SJCRH30 (cell line): ENCODE measurements around the gene ISG15. TPM values are rescaled to one million over a fixed set of nuclear protein-coding genes. Genes with fewer than 3 reads are reported as not detected.
A peak's percentile ranks its signal among the peaks of the same experiment; 100 is the strongest.
"Not testable (repeated sequence)": the region's sequence is repeated elsewhere in the genome, so short reads cannot be mapped to it uniquely, and the experiment has no call there.

Source experiments
- DNase-seq, 2 experiments: peaks; one replicate each; pipeline ENCODE4 v3.0.0-alpha.2; 2015 to 2020
- H3K27ac ChIP-seq: fragments of 250-450 bp; sonication (Bioruptor Pico); 2 replicates; pipeline ENCODE4 v1.5.1; 2020; ENCODE audit warnings: mild to moderate bottlenecking, moderate library complexity
- H3K27me3 ChIP-seq: fragments of 250-450 bp; sonication (Bioruptor Pico); 2 replicates; pipeline ENCODE4 v1.5.1; 2020; ENCODE audit warnings: mild to moderate bottlenecking, moderate library complexity
- H3K36me3 ChIP-seq: fragments of 250-450 bp; sonication (Bioruptor Pico); 2 replicates; pipeline ENCODE4 v1.5.1; 2020; ENCODE audit warnings: mild to moderate bottlenecking, moderate library complexity
- H3K4me1 ChIP-seq: fragments of 250-450 bp; sonication (Bioruptor Pico); 2 replicates; pipeline ENCODE4 v1.5.1; 2020; ENCODE audit warnings: mild to moderate bottlenecking, moderate library complexity
- H3K4me3 ChIP-seq: fragments of 250-450 bp; sonication (Bioruptor Pico); 2 replicates; pipeline ENCODE4 v1.5.1; 2020; ENCODE audit warnings: mild to moderate bottlenecking, moderate library complexity
- H3K9me3 ChIP-seq: fragments of 250-450 bp; sonication (Bioruptor Pico); replicated peaks from 2 replicates; pipeline ENCODE4 v1.5.1; 2020; ENCODE audit warnings: mild to moderate bottlenecking, moderate library complexity
- total RNA-seq: library from RNA; depleted of rRNA; stranded (reverse); fragments of >200 nt; shearing (Covaris generic); gene quantifications from 2 replicates; pipeline ENCODE4 v1.2.3, GENCODE V29; 2014

Gene ISG15
- total RNA-seq, 1 experiment from 2014 or later, result 5.1 TPM

- Histone ChIP-seq H3K4me1 (peaks cover 2% of the 10 kb centered on the region; the same call in 1 of the 2 replicates), H3K27me3 (peaks cover 3% of the 10 kb centered on the region; the same call in 1 of the 2 replicates), H3K4me3 (no peak overlapping the region), H3K36me3 (no peaks in the 10 kb centered on the region), H3K9me3 (no peaks in the 10 kb centered on the region), H3K27ac (no peak overlapping the region)
- no peak for DNase-seq
These were observed 40.4 kb upstream of the ISG15 start for GRCh38 chr1:972726-973458.

GRCh38 chr1:973459-974292 is 39.6 kb upstream of the ISG15 start:
- Histone ChIP-seq H3K27ac (no peak overlapping the region), H3K9me3 (0 out of 2 replicates have a peak, but pooled peaks cover 3% of the 10 kb centered on the region), H3K27me3 (peaks cover 3% of the 10 kb centered on the region; the same call in 1 of the 2 replicates)

GRCh38 chr1:974293-974640 is 39.0 kb upstream of the ISG15 start:
- peaks cover 2% of the 10 kb centered on the region; the same call in 1 of the 2 replicates for H3K4me1 ChIP-seq
- no peak overlapping the region for H3K4me3 ChIP-seq
- 0 out of 2 replicates have a peak, but pooled peaks cover 3% of the 10 kb centered on the region for H3K9me3 ChIP-seq
- no peaks in the 10 kb centered on the region for H3K36me3 ChIP-seq
- DNase-seq, result no peak
- H3K27ac ChIP-seq, result no peak overlapping the region
- H3K27me3 ChIP-seq, result peaks cover 3% of the 10 kb centered on the region; the same call in 1 of the 2 replicates

More at GRCh38 chr1:973459-974292, 39.6 kb upstream of the ISG15 start:
- Histone ChIP-seq H3K4me1 (peaks cover 2% of the 10 kb centered on the region; the same call in 1 of the 2 replicates), H3K4me3 (no peak overlapping the region), H3K36me3 (no peaks in the 10 kb centered on the region)
- DNase-seq, result no peak

DNA sequence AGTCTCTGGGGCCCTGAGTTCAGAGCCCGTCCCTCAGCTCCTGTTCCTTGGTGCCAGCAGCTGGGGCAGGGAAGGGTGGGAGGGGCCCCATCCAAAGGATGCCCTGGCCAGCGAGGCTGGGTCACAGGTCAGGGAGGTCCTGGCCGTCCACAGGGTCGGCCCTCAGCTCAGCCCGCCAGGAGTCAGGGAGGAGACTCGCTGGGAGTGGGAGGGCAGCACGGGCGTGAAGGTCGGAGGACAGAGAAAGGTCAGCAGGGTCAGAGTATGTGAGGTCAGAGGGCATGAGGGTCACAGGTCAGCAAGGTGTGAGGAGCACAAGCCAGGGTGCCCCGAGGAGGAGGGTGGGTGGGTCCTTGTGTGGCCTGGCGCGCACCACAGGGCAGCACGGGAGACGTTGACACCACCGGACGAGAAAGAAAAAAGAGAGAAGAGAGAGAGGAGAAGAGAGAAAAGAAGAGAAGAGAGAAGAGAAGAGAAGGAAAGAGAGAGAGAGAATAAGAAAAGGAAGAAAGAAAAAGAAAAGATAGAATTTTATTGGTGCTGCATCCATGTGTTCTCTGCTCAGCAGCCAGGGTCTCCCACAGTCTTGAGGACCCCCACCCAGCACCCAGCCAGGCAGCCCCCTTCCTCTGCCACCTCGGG is 38.5 kb upstream of the ISG15 start:
- Histone ChIP-seq H3K4me3 (no peak overlapping the region), H3K9me3 (0 out of 2 replicates have a peak, but pooled peaks cover 3% of the 10 kb centered on the region), H3K36me3 (no peaks in the 10 kb centered on the region), H3K27ac (no peak overlapping the region), H3K4me1 (peaks cover 2% of the 10 kb centered on the region; the same call in 1 of the 2 replicates), H3K27me3 (peaks cover 3% of the 10 kb centered on the region; the same call in 1 of the 2 replicates)
- no peak for DNase-seq

DNA sequence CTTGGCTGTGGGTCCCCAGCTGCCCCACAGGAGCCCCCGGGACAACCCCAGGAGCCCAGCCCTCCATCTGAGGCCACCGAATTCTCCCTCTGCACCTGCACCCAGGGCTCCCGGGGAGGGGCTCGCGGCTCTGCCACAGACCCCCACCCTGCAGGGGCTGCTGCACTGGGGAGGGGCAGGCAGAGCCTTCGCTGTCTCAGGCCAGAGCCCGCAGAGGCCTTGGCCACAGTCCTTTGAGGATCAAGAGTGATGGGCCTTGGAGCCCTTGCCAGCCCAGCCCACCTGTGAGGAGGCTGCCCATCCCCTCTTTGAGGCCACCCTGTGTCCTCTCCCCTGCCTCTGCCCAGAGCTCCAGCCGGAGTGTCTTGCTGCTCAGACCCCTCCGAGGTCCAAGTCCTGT is 37.9 kb upstream of the ISG15 start:
- Histone ChIP-seq H3K4me1 (peaks cover 2% of the 10 kb centered on the region; the same call in 1 of the 2 replicates), H3K4me3 (no peak overlapping the region), H3K36me3 (no peaks in the 10 kb centered on the region), H3K27ac (no peak overlapping the region), H3K9me3 (0 out of 2 replicates have a peak, but pooled peaks cover 3% of the 10 kb centered on the region), H3K27me3 (peaks cover 3% of the 10 kb centered on the region; the same call in 1 of the 2 replicates)
- DNase-seq, result no peak

- peaks cover 2% of the 10 kb centered on the region; the same call in 1 of the 2 replicates for H3K4me1 ChIP-seq
- no peak overlapping the region for H3K27ac ChIP-seq
- peak overlapping the region; percentile 30 for H3K4me3 ChIP-seq
- peaks cover 3% of the 10 kb centered on the region; the same call in 1 of the 2 replicates for H3K27me3 ChIP-seq
- 0 out of 2 replicates have a peak, but pooled peaks cover 3% of the 10 kb centered on the region for H3K9me3 ChIP-seq
- DNase-seq, result peak; percentile 71 to 75
- H3K36me3 ChIP-seq, result no peaks in the 10 kb centered on the region
These were observed 37.2 kb upstream of the ISG15 start for GRCh38 chr1:975896-976683.

GRCh38 chr1:976791-977190 is 36.5 kb upstream of the ISG15 start:
- H3K4me3 ChIP-seq, H3K27ac ChIP-seq, H3K36me3 ChIP-seq, DNase-seq, H3K9me3 ChIP-seq, H3K4me1 ChIP-seq, H3K27me3 ChIP-seq: not testable (repeated sequence)

GRCh38 chr1:978069-978834 is 35.0 kb upstream of the ISG15 start:
- H3K4me3 ChIP-seq, result no peak overlapping the region
- H3K27me3 ChIP-seq, result peaks cover 21% of the 10 kb centered on the region
- H3K36me3 ChIP-seq, result no peaks in the 10 kb centered on the region
- no peak overlapping the region for H3K27ac ChIP-seq
- DNase-seq, result no peak
- 0 out of 2 replicates have a peak, but pooled peaks cover 3% of the 10 kb centered on the region for H3K9me3 ChIP-seq
- H3K4me1 ChIP-seq, result peaks cover 2% of the 10 kb centered on the region; the same call in 1 of the 2 replicates

GRCh38 chr1:978835-979743 is 34.2 kb upstream of the ISG15 start:
- Histone ChIP-seq H3K9me3 (0 out of 2 replicates have a peak, but pooled peaks cover 3% of the 10 kb centered on the region), H3K4me3 (no peak overlapping the region), H3K27me3 (peaks cover 28% of the 10 kb centered on the region), H3K27ac (no peak overlapping the region), H3K36me3 (no peaks in the 10 kb centered on the region), H3K4me1 (peaks cover 2% of the 10 kb centered on the region; the same call in 1 of the 2 replicates)
- no peak for DNase-seq

DNA sequence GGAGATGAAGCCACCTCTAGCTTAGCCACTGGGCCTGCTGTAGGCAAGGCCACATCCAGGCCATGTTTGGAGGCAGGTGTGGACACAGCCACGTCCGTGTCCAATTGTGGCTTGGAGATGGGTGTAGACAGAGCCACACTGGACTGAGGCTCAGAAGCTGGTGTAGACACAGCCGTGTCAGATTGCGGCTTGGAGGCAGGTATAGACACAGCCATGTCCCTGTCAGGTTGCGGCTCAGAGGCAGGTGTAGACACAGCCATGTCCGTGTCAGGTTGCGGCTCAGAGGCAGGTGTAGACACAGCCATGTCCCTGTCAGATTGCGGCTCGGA is 33.6 kb upstream of the ISG15 start:
- no peak overlapping the region for H3K4me3 ChIP-seq
- H3K9me3 ChIP-seq, result 0 out of 2 replicates have a peak, but pooled peaks cover 3% of the 10 kb centered on the region
- H3K36me3 ChIP-seq, result no peaks in the 10 kb centered on the region
- no peak overlapping the region for H3K27ac ChIP-seq
- DNase-seq, result no peak
- H3K27me3 ChIP-seq, result peaks cover 28% of the 10 kb centered on the region
- H3K4me1 ChIP-seq, result peaks cover 2% of the 10 kb centered on the region; the same call in 1 of the 2 replicates

- Histone ChIP-seq H3K4me1 (peaks cover 2% of the 10 kb centered on the region; the same call in 1 of the 2 replicates), H3K27ac (no peak overlapping the region), H3K9me3 (0 out of 2 replicates have a peak, but pooled peaks cover 3% of the 10 kb centered on the region), H3K27me3 (peaks cover 25% of the 10 kb centered on the region), H3K4me3 (no peak overlapping the region), H3K36me3 (no peaks in the 10 kb centered on the region)
- no peak for DNase-seq
These were observed 33.1 kb upstream of the ISG15 start for GRCh38 chr1:980137-980571.

DNA sequence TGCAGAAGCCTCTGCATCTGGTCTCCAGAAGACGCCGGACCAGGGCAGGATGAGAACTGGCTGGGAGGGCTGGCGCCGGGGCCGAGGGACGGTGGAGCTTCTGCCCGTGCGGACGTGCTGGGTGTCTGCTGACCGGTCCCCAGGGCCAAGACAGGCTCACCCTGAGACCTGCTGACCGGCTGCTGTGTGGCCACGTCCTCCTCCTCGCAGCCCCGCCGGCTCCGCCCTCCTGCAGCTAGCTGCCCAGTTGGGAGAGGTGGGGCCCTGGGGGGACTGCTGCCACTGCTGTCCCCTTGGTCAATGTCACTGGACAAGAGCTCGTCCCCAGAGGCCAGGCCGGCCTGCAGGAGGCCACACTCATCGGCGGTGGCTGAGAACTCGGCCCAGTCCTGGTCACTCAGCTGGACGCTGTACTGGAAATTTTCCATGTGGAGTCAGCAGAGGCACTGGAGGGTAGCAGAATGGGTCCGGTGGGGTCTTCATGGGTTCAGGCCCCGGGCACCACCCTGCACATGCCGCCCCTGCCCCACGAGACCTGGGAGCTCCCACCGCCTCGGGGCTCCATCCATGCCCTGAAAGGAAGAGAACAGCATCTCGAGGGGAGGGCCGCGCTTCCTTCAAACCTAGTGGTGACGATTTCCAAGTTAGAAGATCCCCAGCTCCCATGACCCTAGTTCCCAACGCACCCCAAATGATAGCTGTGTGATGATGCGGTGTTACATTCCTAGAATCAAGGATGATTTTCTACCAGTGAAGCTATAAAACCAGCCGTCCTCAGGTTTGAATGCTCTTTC is 32.5 kb upstream of the ISG15 start:
- no peak for DNase-seq
- H3K4me1 ChIP-seq, result peaks cover 2% of the 10 kb centered on the region; the same call in 1 of the 2 replicates
- H3K27ac ChIP-seq, result no peak overlapping the region
- no peaks in the 10 kb centered on the region for H3K36me3 ChIP-seq
- H3K4me3 ChIP-seq, result no peak overlapping the region
- peaks cover 30% of the 10 kb centered on the region for H3K27me3 ChIP-seq
- 0 out of 2 replicates have a peak, but pooled peaks cover 3% of the 10 kb centered on the region for H3K9me3 ChIP-seq
